Placental epithelial cell (primary cell): ENCODE results near the gene ILF3. TPM values are rescaled to one million over a fixed set of nuclear protein-coding genes. Genes with fewer than 3 reads are reported as not detected.

Experiments used
- small RNA-seq: library from RNA; depleted of rRNA; stranded (forward); fragments of <200 nt; gene quantifications from one replicate; pipeline ENCODE3, GENCODE V24; 2012
- total RNA-seq: library from RNA; depleted of rRNA; stranded (reverse); fragments of >200 nt; gene quantifications from 2 replicates; pipeline ENCODE4 v1.2.3, GENCODE V29; 2012

The ILF3 gene
- 92.7 and 115 TPM in 2 replicates for total RNA-seq

GRCh38 chr19:10653732-10654609 is at the start of gene ILF3:
Gene ILF3, plus strand, starts transcription at chr19:10654346. Its CDS starts 16,260 bp downstream, at chr19:10670606.

GRCh38 chr19:10625003-10625761 is 29.0 kb upstream of the ILF3 start, which contains the start of gene SLC44A2:
Gene SLC44A2, plus strand, starts transcription at chr19:10625553. Its CDS starts 81 bp downstream, at chr19:10625634.

GRCh38 chr19:10717356-10718204 is 63.4 kb downstream of the ILF3 start, which contains the start of gene DNM2:
Gene DNM2, plus strand, starts transcription at chr19:10718079. Its CDS starts 164 bp downstream, at chr19:10718243.

Small RNA genes within 50 kb of the gene (small RNA-seq; reads per million reads assigned to genes)
- not detected for gene MIR638

Other genes starting within 250 kb of the ILF3 start
- gene PDE4A, start 233.8 kb upstream of the ILF3 start, total RNA-seq, result 0.87 and 1.6 TPM in 2 replicates
- gene KEAP1, start 151.0 kb upstream of the ILF3 start, total RNA-seq, result 52.8 and 56.9 TPM in 2 replicates
- 0.39 TPM in 1 of 2 replicates, not detected in the other for gene S1PR5, start 136.9 kb upstream of the ILF3 start, total RNA-seq
- 17.7 and 20.9 TPM in 2 replicates for gene ATG4D, start 110.4 kb upstream of the ILF3 start, total RNA-seq
- 5.5 and 5.7 TPM in 2 replicates for gene KRI1, start 88.3 kb upstream of the ILF3 start, total RNA-seq
- 0.76 and 2.4 TPM in 2 replicates for gene CDKN2D, start 85.4 kb upstream of the ILF3 start, total RNA-seq
- gene AP1M2, start 67.0 kb upstream of the ILF3 start, total RNA-seq, result 113 and 144 TPM in 2 replicates
- 188 and 341 TPM in 2 replicates for gene SLC44A2, start 28.8 kb upstream of the ILF3 start, total RNA-seq
- 22.1 and 23.2 TPM in 2 replicates for gene QTRT1, start 47.1 kb downstream of the ILF3 start, total RNA-seq
- gene DNM2, start 63.7 kb downstream of the ILF3 start, total RNA-seq, result 154 and 156 TPM in 2 replicates
- 41.4 and 48.7 TPM in 2 replicates for gene TMED1, start 181.9 kb downstream of the ILF3 start, total RNA-seq
- gene C19orf38, start 194.1 kb downstream of the ILF3 start, total RNA-seq, result 0.39 and 0.65 TPM in 2 replicates
- gene CARM1, start 217.2 kb downstream of the ILF3 start, total RNA-seq, result 41.8 and 42.8 TPM in 2 replicates